ENCODE results near the gene GPX5. TPM values are rescaled to one million over a fixed set of nuclear protein-coding genes. Genes with fewer than 3 reads are reported as not detected.

The GPX5 gene
- total RNA-seq, 1 donor: not detected

DNA sequence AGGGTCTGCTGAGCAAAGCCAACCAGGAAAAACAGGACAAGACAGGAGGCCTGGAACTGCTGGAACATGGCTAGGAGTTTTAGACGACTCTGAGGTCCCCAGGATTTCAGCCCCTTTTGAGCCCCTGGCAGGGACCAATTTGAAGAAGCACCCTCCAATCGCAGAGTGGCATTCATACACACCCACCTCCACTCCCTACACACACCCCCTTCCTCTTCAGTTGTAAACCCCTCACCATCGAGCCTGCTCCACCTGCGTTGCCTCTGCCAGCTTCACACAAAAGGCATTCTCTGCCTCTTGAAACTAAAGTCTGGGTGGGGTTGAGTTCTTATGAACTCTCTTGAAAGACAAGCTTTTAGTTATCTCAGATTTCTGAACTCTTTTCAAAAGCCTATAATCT, 10.0 kb upstream of the GPX5 start, which contains the start of gene GPX6:
Gene GPX6 (minus strand): TSS at position 118 of the 400 bp plus-strand sequence. CDS start 50 bp downstream, at position 68.
- DNase-seq (ENCODE audit: low read depth): no peak
- TF ChIP-seq, protein P1, sequence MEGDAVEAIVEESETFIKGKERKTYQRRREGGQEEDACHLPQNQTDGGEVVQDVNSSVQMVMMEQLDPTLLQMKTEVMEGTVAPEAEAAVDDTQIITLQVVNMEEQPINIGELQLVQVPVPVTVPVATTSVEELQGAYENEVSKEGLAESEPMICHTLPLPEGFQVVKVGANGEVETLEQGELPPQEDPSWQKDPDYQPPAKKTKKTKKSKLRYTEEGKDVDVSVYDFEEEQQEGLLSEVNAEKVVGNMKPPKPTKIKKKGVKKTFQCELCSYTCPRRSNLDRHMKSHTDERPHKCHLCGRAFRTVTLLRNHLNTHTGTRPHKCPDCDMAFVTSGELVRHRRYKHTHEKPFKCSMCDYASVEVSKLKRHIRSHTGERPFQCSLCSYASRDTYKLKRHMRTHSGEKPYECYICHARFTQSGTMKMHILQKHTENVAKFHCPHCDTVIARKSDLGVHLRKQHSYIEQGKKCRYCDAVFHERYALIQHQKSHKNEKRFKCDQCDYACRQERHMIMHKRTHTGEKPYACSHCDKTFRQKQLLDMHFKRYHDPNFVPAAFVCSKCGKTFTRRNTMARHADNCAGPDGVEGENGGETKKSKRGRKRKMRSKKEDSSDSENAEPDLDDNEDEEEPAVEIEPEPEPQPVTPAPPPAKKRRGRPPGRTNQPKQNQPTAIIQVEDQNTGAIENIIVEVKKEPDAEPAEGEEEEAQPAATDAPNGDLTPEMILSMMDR (IDR thresholded peaks at IDR 0.05; ENCODE audit: insufficient read depth, low read length): no peak
- H3K4me3 ChIP-seq (ENCODE audit: low read depth, low read length): no peak within 1 kb of the TSS

DNA sequence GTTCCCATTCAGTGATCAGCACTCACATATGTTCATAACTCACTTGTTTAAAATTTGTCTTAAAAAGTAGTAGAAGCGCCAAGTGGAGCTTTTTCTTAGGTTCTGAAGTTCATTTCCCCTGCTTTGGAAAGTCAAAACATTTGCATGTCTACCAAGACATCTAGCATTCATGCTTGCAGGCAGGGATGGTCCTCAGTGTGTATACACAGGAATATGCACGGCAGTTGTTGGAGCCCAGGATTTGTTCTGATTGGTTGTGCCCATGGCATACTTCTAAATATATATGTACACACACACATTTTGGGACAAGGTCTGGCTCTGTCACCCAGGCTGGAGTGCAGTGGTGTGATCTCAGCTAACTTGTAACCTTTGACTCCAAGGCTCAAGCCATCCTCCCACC, 7.7 kb upstream of the GPX5 start:
- TF ChIP-seq, protein P1 (IDR thresholded peaks at IDR 0.05; ENCODE audit: insufficient read depth, low read length): no peak
- no peak for DNase-seq (ENCODE audit: low read depth)
- H3K4me3 ChIP-seq (ENCODE audit: low read depth, low read length): no peak overlapping the region

DNA sequence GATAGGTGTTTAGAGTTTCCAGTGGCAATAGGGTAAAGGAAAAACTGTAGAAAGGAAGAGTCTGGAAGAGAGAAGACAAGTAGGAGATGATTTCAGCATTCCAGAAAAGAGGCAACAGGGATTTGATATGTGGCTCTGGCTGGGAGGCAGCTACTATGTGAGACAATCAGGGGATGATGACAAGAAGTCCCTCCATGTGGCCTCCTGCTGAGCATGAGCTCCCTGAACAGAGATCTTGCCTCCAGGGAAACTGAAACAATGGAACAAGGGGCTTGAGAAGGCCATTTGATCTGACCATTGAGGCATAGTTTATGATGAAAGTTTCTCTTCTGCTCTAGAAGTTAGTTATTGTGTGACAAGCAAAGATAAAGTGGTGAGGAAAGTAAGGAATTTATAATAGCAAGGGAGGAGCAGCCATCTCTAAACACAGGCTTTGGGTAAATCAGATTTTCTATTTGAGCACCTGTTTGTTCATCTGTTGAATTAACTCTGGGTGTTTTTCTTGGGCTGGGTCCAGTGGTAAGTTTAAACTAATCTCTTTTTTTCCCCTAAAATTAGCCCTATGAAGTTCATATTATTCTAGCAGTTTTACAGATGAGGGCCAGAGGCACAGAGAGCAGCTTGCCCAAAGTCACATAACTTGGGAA, 3.0 kb upstream of the GPX5 start:
- TF ChIP-seq, protein P1 (IDR thresholded peaks at IDR 0.05; ENCODE audit: insufficient read depth, low read length): no peak
- DNase-seq (ENCODE audit: low read depth): no peak

DNA sequence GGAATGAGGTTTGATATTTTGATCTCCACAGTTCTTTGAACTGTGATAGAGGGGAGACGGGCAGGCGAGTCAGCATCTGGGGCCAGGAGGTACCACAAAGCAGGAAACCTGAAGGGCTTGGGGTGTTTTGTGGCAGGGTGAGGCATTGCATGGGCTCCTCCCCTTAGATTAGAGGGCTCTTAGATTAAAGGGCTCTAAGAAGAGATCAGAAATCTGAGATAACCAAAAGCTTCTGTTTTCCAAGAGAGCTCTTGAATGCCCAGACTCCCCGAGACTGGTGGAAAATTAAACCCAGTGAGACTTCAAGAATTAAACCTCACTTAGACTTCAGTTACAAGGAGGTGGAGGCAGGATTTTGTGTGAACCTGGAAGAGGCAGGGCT, 2.4 kb upstream of the GPX5 start:
- no peak for DNase-seq (ENCODE audit: low read depth)
- TF ChIP-seq, protein P1 (IDR thresholded peaks at IDR 0.05; ENCODE audit: insufficient read depth, low read length): no peak
- H3K4me3 ChIP-seq (ENCODE audit: low read depth, low read length): no peak overlapping the region

More for the DNA sequence above, 3.0 kb upstream of the GPX5 start:
- H3K4me3 ChIP-seq (ENCODE audit: low read depth, low read length): no peak overlapping the region

DNA sequence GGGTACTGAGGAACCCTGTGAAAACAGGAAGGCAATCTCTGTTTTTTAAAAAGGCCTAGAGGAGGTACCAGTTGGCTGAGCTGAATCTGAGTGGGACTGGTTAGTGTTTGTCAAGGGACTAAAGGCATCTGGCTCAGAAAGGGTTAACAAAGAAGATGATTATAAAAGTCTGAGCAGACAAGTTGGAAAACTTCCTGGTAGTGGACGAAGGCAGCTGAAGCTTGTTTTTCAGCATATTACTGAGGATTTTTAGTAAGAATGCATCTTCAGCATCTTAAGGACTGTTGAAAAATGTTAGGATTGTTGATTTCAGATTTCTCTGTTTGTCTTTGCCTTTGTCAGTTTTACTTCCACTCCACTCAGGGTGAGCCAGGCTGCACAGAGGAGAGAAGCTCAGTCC, 5.1 kb downstream of the GPX5 start:
- no peak overlapping the region for H3K4me3 ChIP-seq (ENCODE audit: low read depth, low read length)
- DNase-seq (ENCODE audit: low read depth): no peak
- TF ChIP-seq, protein P1 (IDR thresholded peaks at IDR 0.05; ENCODE audit: insufficient read depth, low read length): no peak

DNA sequence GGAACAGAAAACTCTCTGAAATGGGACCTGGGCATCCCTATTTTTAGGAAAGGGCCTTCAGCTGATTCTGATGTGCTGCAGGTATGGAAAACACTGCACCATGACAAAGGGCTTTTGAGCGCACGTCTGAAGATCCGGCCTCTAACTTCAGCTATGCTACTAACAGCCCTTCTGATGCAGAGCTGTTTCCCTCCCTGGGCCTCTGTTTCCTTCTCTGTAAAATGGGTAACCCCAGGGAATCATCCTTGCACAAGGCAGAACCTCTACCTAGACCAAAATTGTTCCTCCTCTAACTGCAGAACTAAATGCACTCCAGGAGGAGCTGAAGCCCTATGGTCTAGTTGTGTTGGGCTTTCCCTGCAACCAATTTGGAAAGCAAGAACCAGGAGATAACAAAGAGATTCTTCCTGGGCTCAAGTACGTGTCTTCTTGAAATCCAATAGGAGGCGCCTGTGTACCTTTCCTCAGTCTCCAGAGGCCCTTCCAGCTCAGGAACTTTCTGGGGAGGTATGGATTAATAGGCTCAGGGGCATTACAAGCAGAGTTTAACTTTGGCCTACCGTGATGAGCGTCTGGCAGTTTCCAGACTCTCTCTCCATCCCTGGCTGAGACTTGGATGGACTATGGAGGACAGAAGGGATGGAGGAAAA, 5.9 kb downstream of the GPX5 start:
- TF ChIP-seq, protein P1 (IDR thresholded peaks at IDR 0.05; ENCODE audit: insufficient read depth, low read length): no peak
- DNase-seq (ENCODE audit: low read depth): no peak
- H3K4me3 ChIP-seq (ENCODE audit: low read depth, low read length): no peak overlapping the region

All from fibroblast of the aortic adventitia (primary cell).